Vagina (tissue), 2 donors: Measurements from ENCODE around the gene LYRM1.

Experiments
- POLR2A ChIP-seq, 2 donors: fragments of 450-650 bp; IDR thresholded peaks; one replicate each; pipeline ENCODE4 v1.6.1; 2017; ENCODE audit warnings: antibody characterized with exemption in 2 of 2, mild to moderate bottlenecking in 2 of 2, moderate library complexity in 2 of 2
- POLR2AphosphoS5 ChIP-seq, 2 donors: sonication (generic); formaldehyde crosslinking; IDR thresholded peaks; one replicate each; pipeline ENCODE4 v1.9.0; 2017; ENCODE audit warnings: antibody characterized with exemption in 2 of 2, mild to moderate bottlenecking in 2 of 2, low read depth in 1 of 2; ENCODE audit not compliant: insufficient read depth in 1 of 2
- TF ChIP-seq, protein P1 (sequence below), 3 experiments: fragments of 450-650 bp in 2 of 3; fragments of 200-600 bp in 1 of 3; sonication (generic) in 1 of 3; IDR thresholded peaks; one replicate each; pipeline ENCODE4 v1.5.1; 2017 to 2019; ENCODE audit warnings: antibody characterized with exemption in 3 of 3, mild to moderate bottlenecking in 2 of 3, moderate library complexity in 2 of 3

DNA sequence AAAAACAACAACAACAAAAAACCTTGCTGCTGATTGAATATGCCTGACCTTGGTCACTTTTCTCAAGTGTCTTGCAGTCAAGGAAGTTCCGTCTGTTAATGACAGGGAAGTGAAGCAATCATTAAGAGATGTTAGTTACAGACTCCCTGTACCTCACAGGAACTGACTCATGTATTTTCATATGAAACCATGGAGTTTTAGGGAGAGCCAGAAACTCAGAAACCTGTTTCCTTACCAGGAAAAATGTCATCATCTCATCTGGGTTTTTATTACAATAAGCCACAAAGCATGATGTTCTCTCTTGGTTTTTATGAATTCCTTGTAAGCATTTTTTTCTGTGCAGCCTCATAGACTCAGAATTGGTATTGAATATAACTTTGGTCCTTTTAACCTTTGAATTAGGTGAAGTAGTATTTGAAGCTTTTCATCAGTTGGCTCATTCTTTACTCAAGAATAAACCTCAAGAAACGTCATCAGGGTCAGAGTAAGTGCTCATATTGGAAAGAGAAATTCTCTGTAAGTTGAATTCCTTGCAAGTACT lies 10.3 kb downstream of the LYRM1 start:
- TF ChIP-seq, protein P1, sequence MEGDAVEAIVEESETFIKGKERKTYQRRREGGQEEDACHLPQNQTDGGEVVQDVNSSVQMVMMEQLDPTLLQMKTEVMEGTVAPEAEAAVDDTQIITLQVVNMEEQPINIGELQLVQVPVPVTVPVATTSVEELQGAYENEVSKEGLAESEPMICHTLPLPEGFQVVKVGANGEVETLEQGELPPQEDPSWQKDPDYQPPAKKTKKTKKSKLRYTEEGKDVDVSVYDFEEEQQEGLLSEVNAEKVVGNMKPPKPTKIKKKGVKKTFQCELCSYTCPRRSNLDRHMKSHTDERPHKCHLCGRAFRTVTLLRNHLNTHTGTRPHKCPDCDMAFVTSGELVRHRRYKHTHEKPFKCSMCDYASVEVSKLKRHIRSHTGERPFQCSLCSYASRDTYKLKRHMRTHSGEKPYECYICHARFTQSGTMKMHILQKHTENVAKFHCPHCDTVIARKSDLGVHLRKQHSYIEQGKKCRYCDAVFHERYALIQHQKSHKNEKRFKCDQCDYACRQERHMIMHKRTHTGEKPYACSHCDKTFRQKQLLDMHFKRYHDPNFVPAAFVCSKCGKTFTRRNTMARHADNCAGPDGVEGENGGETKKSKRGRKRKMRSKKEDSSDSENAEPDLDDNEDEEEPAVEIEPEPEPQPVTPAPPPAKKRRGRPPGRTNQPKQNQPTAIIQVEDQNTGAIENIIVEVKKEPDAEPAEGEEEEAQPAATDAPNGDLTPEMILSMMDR (IDR thresholded peaks at IDR 0.05) = no peak
- TF ChIP-seq POLR2A (IDR thresholded peaks at IDR 0.05) = no peak
- peak in 1 of 2 donors; percentile 87 for TF ChIP-seq POLR2AphosphoS5 (IDR thresholded peaks at IDR 0.05; ENCODE audit: insufficient read depth in 1 of 2, low read depth in 1 of 2)
